ENCODE results near the gene ATP8B4. TPM values are rescaled to one million over a fixed set of nuclear protein-coding genes. Genes with fewer than 3 reads are reported as not detected.

Gene ATP8B4
- total and polyA plus RNA-seq, 10 of the 15 experiments (the other 5 are each of a cell fraction or from before 2014, with no cell fraction given), result 0.02 to 0.94 (median 0.19) TPM

DNA sequence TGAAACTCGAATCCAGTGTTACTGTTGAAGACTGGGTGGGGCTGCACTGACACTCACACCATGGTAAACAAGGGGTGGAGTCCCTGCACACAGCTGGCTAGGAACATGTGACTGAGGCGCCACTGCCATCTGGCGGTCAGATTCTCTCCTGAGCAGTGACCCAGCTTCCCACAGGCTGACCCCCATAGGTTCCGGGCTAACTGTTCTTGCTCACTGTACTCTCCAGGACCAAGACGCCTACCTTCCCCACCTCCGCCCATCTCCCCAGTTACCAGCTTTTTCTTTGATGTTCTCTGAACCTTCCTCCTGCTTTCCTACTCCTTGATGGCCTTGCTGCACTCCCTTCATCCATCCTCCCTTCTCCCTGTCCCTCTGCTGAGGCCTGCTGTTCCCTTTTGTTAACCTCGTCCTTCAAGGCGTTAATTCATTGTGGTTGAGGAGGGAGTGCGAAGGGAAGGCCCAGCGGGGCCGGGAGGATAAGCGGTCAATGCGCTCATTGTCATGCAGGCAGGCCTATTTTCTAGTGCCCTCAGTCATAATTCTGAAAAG, 115.2 kb downstream of the ATP8B4 start:
- in situ Hi-C loops (cut with MboI) (loop anchor here (10.0 kb wide), 1 partner anchor 1139 kb away; no protein-coding TSS in a partner anchor), intact Hi-C loops (cut with micrococcal nuclease; ENCODE audit: unreplicated experiment) (loop anchor here (1.0 to 10.0 kb wide), 5 partner anchors 143 to 1149 kb away; no protein-coding TSS in a partner anchor)
- no TSS peak for BruUV-seq (replicated peaks)
- Histone ChIP-seq H2AFZ (ENCODE audit: control insufficient read depth, low read depth, low read length) (no peak overlapping the region), H3K27ac (ENCODE audit: control insufficient read depth, insufficient read depth) (no peak overlapping the region), H3K27me3 (replicated peaks in 1 of 2; ENCODE audit: control insufficient read depth in 2 of 2, insufficient read depth in 2 of 2, low read length in 1 of 2) (no peaks in the 10 kb centered on the region; a peak in 2 of 4 replicates), H3K4me1 (ENCODE audit: control insufficient read depth, insufficient read depth, low read length) (no peaks in the 10 kb centered on the region), H4K20me1 (ENCODE audit: control insufficient read depth, insufficient read depth) (no peaks in the 10 kb centered on the region), H3K4me3 (no peak overlapping the region), H3K9ac (ENCODE audit: control insufficient read depth, insufficient read depth, low read length) (no peak overlapping the region), H3K36me3 (ENCODE audit: control insufficient read depth in 2 of 2, insufficient read depth in 2 of 2, low read length in 1 of 2) (no peaks in the 10 kb centered on the region), H3K4me2 (ENCODE audit: control insufficient read depth, insufficient read depth) (no peak overlapping the region), H3K9me3 (replicated peaks; ENCODE audit: control insufficient read depth, insufficient read depth, low read length) (no peaks in the 10 kb centered on the region), H3K79me2 (ENCODE audit: control insufficient read depth, insufficient read depth, low read length) (no peaks in the 10 kb centered on the region)
- CTCF ChIA-PET, result interaction anchor here (0.7 to 6.0 kb wide), 43 partner anchors 10 to 1142 kb away, joined by 3 to 114 read pairs (median 5); partner anchors contain the start of gene FGF7
- peak; percentile 100 for ATAC-seq
- RAD21 ChIA-PET (ENCODE audit: unreplicated experiment), result interaction anchor here (0.7 to 4.2 kb wide), 26 partner anchors 10 to 1142 kb away, joined by 3 to 50 read pairs (median 4); partner anchors contain the start of gene FGF7
- SMC1A ChIA-PET (ENCODE audit: uncharacterized antibody, unreplicated experiment), result interaction anchor here (0.7 to 4.3 kb wide), 32 partner anchors 10 to 1146 kb away, joined by 3 to 52 read pairs (median 8); partner anchors contain the start of gene FGF7
- WGBS (ENCODE audit: insufficient coverage, insufficient replicate concordance, low lambda C conversion rate, missing lambda C conversion rate), result 35% methylated on average over 13 of the region's 13 CpGs
- POLR2A ChIA-PET, result interaction anchor here (0.6 to 1.3 kb wide), 5 partner anchors 12 to 1970 kb away, joined by 3 to 7 read pairs (median 3); no protein-coding TSS in a partner anchor
- FAIRE-seq, result peak; percentile 74
- DNase-seq (ENCODE audit: low read depth, low spot score), result peak; percentile 37
- TF ChIP-seq RAD21 (IDR thresholded peaks at IDR 0.05; ENCODE audit: insufficient read depth, low read depth, low read length), result peak; percentile 70
- TF ChIP-seq TCF3 (IDR thresholded peaks at IDR 0.05; ENCODE audit: borderline replicate concordance, insufficient read depth, low read depth, low read length), result peak; percentile 73; the same call in 1 of the 2 replicates
- no peak for TF ChIP-seq RBBP5 (conservative IDR thresholded peaks at IDR 0.05)
- peak; percentile 65; the same call in 1 of the 2 replicates for TF ChIP-seq YY1 (IDR thresholded peaks at IDR 0.05; ENCODE audit: low read depth, low read length)
- peak; percentile 83 for TF ChIP-seq TCF12 (IDR thresholded peaks at IDR 0.05; ENCODE audit: low read depth, low read length)
- TF ChIP-seq, protein P1, sequence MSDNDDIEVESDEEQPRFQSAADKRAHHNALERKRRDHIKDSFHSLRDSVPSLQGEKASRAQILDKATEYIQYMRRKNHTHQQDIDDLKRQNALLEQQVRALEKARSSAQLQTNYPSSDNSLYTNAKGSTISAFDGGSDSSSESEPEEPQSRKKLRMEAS (IDR thresholded peaks at IDR 0.05; ENCODE audit: low read depth, low read length), result peak; percentile 53; the same call in 1 of the 2 replicates
- TF ChIP-seq USF1 (IDR thresholded peaks at IDR 0.05; ENCODE audit: borderline replicate concordance, extremely low read length, insufficient read depth, low read depth, low read length), result peak; percentile 88
- TF ChIP-seq RCOR1 (conservative IDR thresholded peaks at IDR 0.05; ENCODE audit: low read depth, low read length), result no peak
- TF ChIP-seq NR2F1 (conservative IDR thresholded peaks at IDR 0.05), result peak; percentile 95
- TF ChIP-seq RB1 (IDR thresholded peaks at IDR 0.05; ENCODE audit: borderline replicate concordance), result no peak
- peak; percentile 51; the same call in 1 of the 2 replicates for TF ChIP-seq SIN3A (IDR thresholded peaks at IDR 0.05; ENCODE audit: low read depth, low read length)
- no peak for TF ChIP-seq MTA2 (IDR thresholded peaks at IDR 0.05; ENCODE audit: low read depth)
- no peak for TF ChIP-seq RELB (IDR thresholded peaks at IDR 0.05; ENCODE audit: low read depth)
- peak; percentile 80 for TF ChIP-seq RAD51 (IDR thresholded peaks at IDR 0.05)
- 0 out of 2 replicates have a peak, but pooled peaks have one; percentile 28 for TF ChIP-seq NBN (IDR thresholded peaks at IDR 0.05)
- peak; percentile 57; the same call in 1 of the 2 replicates for TF ChIP-seq CHD2 (IDR thresholded peaks at IDR 0.05; ENCODE audit: borderline replicate concordance, low read depth, low read length)
- no peak for TF ChIP-seq MEF2A (IDR thresholded peaks at IDR 0.05; ENCODE audit: insufficient read depth, low read depth, low read length)
- no peak for TF ChIP-seq NKRF (conservative IDR thresholded peaks at IDR 0.05)
- TF ChIP-seq NR2C2 (IDR thresholded peaks at IDR 0.05; ENCODE audit: borderline replicate concordance, control insufficient read depth, insufficient read length, low read depth), result no peak
- TF ChIP-seq MEF2B (IDR thresholded peaks at IDR 0.05; ENCODE audit: partially characterized antibody, poor library complexity, severe bottlenecking), result no peak

All from GM12878 (cell line).